Forelimb muscle (tissue), 1 donor: Measurements from ENCODE around the gene CFAP54. TPM values are rescaled to one million over a fixed set of nuclear protein-coding genes. Genes with fewer than 3 reads are reported as not detected.

ENCODE experiments used
- DNase-seq: peaks from one replicate; pipeline ENCODE4 v3.0.0-alpha.2; 2013; ENCODE audit warnings: low read depth
- polyA plus RNA-seq: library from polyadenylated mRNA; unstranded; fragments of 120-200 nt; gene quantifications from one replicate; pipeline ENCODE4 v1.2.1, GENCODE V29; 2013; ENCODE audit not compliant: insufficient read length

The CFAP54 gene
- polyA plus RNA-seq, 1 donor: 0.18 TPM

GRCh38 chr12:96886998-96887677 is 397.8 kb downstream of the CFAP54 start:
- DNase-seq: peak; percentile 85

GRCh38 chr12:96889273-96889933 is 400.0 kb downstream of the CFAP54 start:
- DNase-seq: no peak

- DNase-seq: no peak
Measured at GRCh38 chr12:96890331-96890730, 401.0 kb downstream of the CFAP54 start.

- no peak for DNase-seq
Measured at GRCh38 chr12:96892104-96892503, 402.7 kb downstream of the CFAP54 start.

GRCh38 chr12:96897421-96897820 is 408.0 kb downstream of the CFAP54 start:
- DNase-seq: no peak

GRCh38 chr12:96901175-96901574 is 411.8 kb downstream of the CFAP54 start:
- no peak for DNase-seq

- no peak for DNase-seq
Measured at GRCh38 chr12:96902076-96902475, 412.7 kb downstream of the CFAP54 start.

GRCh38 chr12:96906498-96906848 is 417.1 kb downstream of the CFAP54 start:
- DNase-seq: no peak

GRCh38 chr12:96906849-96907670 is 417.7 kb downstream of the CFAP54 start, which contains the start of gene NEDD1:
Gene NEDD1 (plus strand): TSS chr12:96907257. CDS start chr12:96909760, 2,503 bp downstream.
- DNase-seq: no peak

- DNase-seq: no peak
Measured at GRCh38 chr12:96907671-96908422, 418.5 kb downstream of the CFAP54 start.

GRCh38 chr12:96908423-96908675 is 419.0 kb downstream of the CFAP54 start:
- no peak for DNase-seq

GRCh38 chr12:96912261-96912660 is 422.9 kb downstream of the CFAP54 start:
- DNase-seq: no peak

GRCh38 chr12:96912943-96913342 is 423.6 kb downstream of the CFAP54 start:
- DNase-seq: no peak

GRCh38 chr12:96919510-96920210 is 430.3 kb downstream of the CFAP54 start:
- DNase-seq: no peak

Other genes starting within 250 kb of the CFAP54 start
- 27.3 TPM for gene CDK17, start 89.1 kb upstream of the CFAP54 start, polyA plus RNA-seq